KBM-7 (cell line): Measurements from ENCODE around the gene NCAPG2.

Experiments
- DNase-seq: peaks from one replicate; pipeline ENCODE4 v3.0.0-alpha.2; 2015
- in situ Hi-C: fragments of 300-500 bp; cut with MboI; formaldehyde crosslinking; loops from 2 replicates; pipeline ENCODE4 v1.14.3; 2020; ENCODE audit warnings: low sequenced_read_pairs, low pct_unique_long_range_greater_than_20kb, mixed read lengths

Gene NCAPG2

GRCh38 chr7:158737064-158737695 is 32.6 kb upstream of the NCAPG2 start:
- no peak for DNase-seq
- in situ Hi-C loops = no loop called here

- in situ Hi-C loops = no loop called here
- DNase-seq = no peak
Measured at GRCh38 chr7:158735935-158736334, 31.3 kb upstream of the NCAPG2 start.

- in situ Hi-C loops = no loop called here
- DNase-seq = no peak
Measured at GRCh38 chr7:158734861-158735260, 30.3 kb upstream of the NCAPG2 start.

- in situ Hi-C loops = no loop called here
- DNase-seq = no peak
Measured at GRCh38 chr7:158733775-158734494, 29.3 kb upstream of the NCAPG2 start.

- DNase-seq = no peak
- in situ Hi-C loops = no loop called here
Measured at GRCh38 chr7:158733220-158733519, 28.6 kb upstream of the NCAPG2 start.

- DNase-seq = no peak
- in situ Hi-C loops = no loop called here
Measured at GRCh38 chr7:158732494-158733219, 28.1 kb upstream of the NCAPG2 start.

GRCh38 chr7:158731761-158732160 is 27.2 kb upstream of the NCAPG2 start:
- no peak for DNase-seq
- in situ Hi-C loops = no loop called here

- in situ Hi-C loops = no loop called here
- no peak for DNase-seq
Measured at GRCh38 chr7:158730383-158731346, 26.1 kb upstream of the NCAPG2 start.

- in situ Hi-C loops = no loop called here
- no peak for DNase-seq
Measured at GRCh38 chr7:158729646-158730382, 25.2 kb upstream of the NCAPG2 start.

GRCh38 chr7:158728911-158729645 is 24.5 kb upstream of the NCAPG2 start:
- in situ Hi-C loops = no loop called here
- DNase-seq = no peak

- in situ Hi-C loops = no loop called here
- no peak for DNase-seq
Measured at GRCh38 chr7:158727690-158728089, 23.1 kb upstream of the NCAPG2 start.

- in situ Hi-C loops = no loop called here
- no peak for DNase-seq
Measured at GRCh38 chr7:158726277-158726807, 21.7 kb upstream of the NCAPG2 start.

- in situ Hi-C loops = no loop called here
- no peak for DNase-seq
Measured at GRCh38 chr7:158725506-158725800, 20.8 kb upstream of the NCAPG2 start.

GRCh38 chr7:158724658-158725505 is 20.3 kb upstream of the NCAPG2 start:
- in situ Hi-C loops = no loop called here
- DNase-seq = no peak

- DNase-seq = no peak
- in situ Hi-C loops = no loop called here
Measured at GRCh38 chr7:158723714-158724385, 19.2 kb upstream of the NCAPG2 start.

GRCh38 chr7:158723266-158723665 is 18.7 kb upstream of the NCAPG2 start:
- no peak for DNase-seq
- in situ Hi-C loops = no loop called here
